Duodenal mucosa (tissue), 2 donors: ENCODE results near the gene FARS2.

Experiments
- H3K27ac ChIP-seq: one replicate; pipeline ENCODE4 v1.7.0; 2013; ENCODE audit warnings: low read depth, low read length
- H3K27me3 ChIP-seq, 2 donors: one replicate each; pipeline ENCODE4 v1.7.0; 2013; ENCODE audit warnings: low read length in 2 of 2, control low read depth in 1 of 2; ENCODE audit not compliant: insufficient read depth in 2 of 2, control insufficient read depth in 1 of 2
- H3K36me3 ChIP-seq, 2 donors: one replicate each; pipeline ENCODE4 v1.7.0; 2013; ENCODE audit warnings: low read length in 2 of 2, control low read depth in 1 of 2; ENCODE audit not compliant: insufficient read depth in 2 of 2, control insufficient read depth in 1 of 2
- H3K4me1 ChIP-seq, 2 donors: one replicate each; pipeline ENCODE4 v1.7.0; 2013; ENCODE audit warnings: low read length in 2 of 2, control low read depth in 1 of 2; ENCODE audit not compliant: insufficient read depth in 2 of 2, control insufficient read depth in 1 of 2
- H3K4me3 ChIP-seq, 2 donors: one replicate each; pipeline ENCODE4 v1.7.0; 2013; ENCODE audit warnings: low read length in 2 of 2, low read depth in 1 of 2
- H3K9ac ChIP-seq, 2 donors: one replicate each; pipeline ENCODE4 v1.7.0; 2013; ENCODE audit warnings: low read length in 2 of 2, low read depth in 1 of 2
- H3K9me3 ChIP-seq, 2 donors: one replicate each; pipeline ENCODE4 v1.7.0; 2013; ENCODE audit warnings: low read length in 2 of 2, control low read depth in 1 of 2; ENCODE audit not compliant: control insufficient read depth in 1 of 2

FARS2 gene

GRCh38 chr6:5384276-5384675 is 123.0 kb downstream of the FARS2 start:
- Histone ChIP-seq H3K4me1 (no peaks in the 10 kb centered on the region), H3K9ac (no peak overlapping the region), H3K4me3 (no peak overlapping the region), H3K36me3 (no peaks in the 10 kb centered on the region), H3K27ac (no peak overlapping the region), H3K27me3 (no peaks in the 10 kb centered on the region), H3K9me3 (no peaks in the 10 kb centered on the region)

DNA sequence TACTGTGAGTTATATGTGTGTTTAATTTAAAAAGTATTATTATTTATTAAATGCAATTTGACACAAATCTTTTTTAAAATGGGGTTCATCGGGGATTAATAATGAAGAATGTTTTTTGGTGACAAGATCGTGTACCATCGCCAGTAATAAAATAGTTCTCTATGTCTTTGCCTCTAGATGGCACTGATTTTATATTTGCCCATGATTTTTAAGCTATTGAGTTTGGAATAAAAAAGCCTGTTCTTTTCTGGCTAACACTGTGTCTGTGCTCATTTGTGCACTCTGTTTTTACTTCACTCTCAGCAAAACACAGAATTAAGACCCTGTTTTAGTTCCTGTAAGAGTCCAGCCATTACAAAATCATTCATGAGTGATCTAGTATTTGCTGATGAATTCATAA is 127.0 kb downstream of the FARS2 start:
- Histone ChIP-seq H3K36me3 (no peaks in the 10 kb centered on the region), H3K9ac (no peak overlapping the region), H3K9me3 (no peaks in the 10 kb centered on the region), H3K4me1 (no peaks in the 10 kb centered on the region), H3K4me3 (no peak overlapping the region), H3K27me3 (no peaks in the 10 kb centered on the region), H3K27ac (no peak overlapping the region)

GRCh38 chr6:5389086-5389745 is 127.9 kb downstream of the FARS2 start:
- H3K9ac ChIP-seq = no peak overlapping the region
- no peak overlapping the region for H3K4me3 ChIP-seq
- H3K9me3 ChIP-seq = no peaks in the 10 kb centered on the region
- no peak overlapping the region for H3K27ac ChIP-seq
- H3K4me1 ChIP-seq = no peaks in the 10 kb centered on the region
- no peaks in the 10 kb centered on the region for H3K27me3 ChIP-seq
- H3K36me3 ChIP-seq = no peaks in the 10 kb centered on the region

GRCh38 chr6:5390177-5390576 is 128.9 kb downstream of the FARS2 start:
- Histone ChIP-seq H3K27me3 (no peaks in the 10 kb centered on the region), H3K4me3 (no peak overlapping the region), H3K4me1 (no peaks in the 10 kb centered on the region), H3K9ac (no peak overlapping the region), H3K9me3 (no peaks in the 10 kb centered on the region), H3K27ac (no peak overlapping the region), H3K36me3 (no peaks in the 10 kb centered on the region)

DNA sequence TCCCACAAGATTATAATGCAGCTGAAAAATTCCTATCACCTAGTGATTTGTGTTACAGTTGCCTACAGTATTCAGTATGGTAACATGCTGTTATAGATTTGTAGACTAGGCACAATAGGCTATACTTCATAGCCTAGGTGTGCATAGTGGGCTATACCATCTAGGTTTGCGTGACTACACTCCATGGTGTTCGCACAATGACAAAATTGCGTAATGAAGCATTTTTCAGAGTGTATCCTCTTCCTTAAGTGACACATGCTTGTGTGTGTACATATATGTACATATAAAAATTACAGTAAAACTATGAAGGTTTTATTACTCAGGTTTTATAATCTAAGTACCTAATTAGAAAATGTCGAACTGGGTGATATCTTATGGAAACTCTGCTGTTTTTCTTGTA is 133.0 kb downstream of the FARS2 start:
- H3K4me1 ChIP-seq = no peaks in the 10 kb centered on the region

GRCh38 chr6:5395719-5396118 is 134.4 kb downstream of the FARS2 start:
- Histone ChIP-seq H3K4me3 (no peak overlapping the region), H3K4me1 (no peaks in the 10 kb centered on the region), H3K9me3 (no peaks in the 10 kb centered on the region), H3K27me3 (no peaks in the 10 kb centered on the region), H3K27ac (no peak overlapping the region), H3K36me3 (no peaks in the 10 kb centered on the region), H3K9ac (no peak overlapping the region)

More for the DNA sequence above, 133.0 kb downstream of the FARS2 start:
- Histone ChIP-seq H3K9ac (no peak overlapping the region), H3K36me3 (no peaks in the 10 kb centered on the region), H3K4me3 (no peak overlapping the region), H3K27me3 (no peaks in the 10 kb centered on the region), H3K9me3 (no peaks in the 10 kb centered on the region), H3K27ac (no peak overlapping the region)

GRCh38 chr6:5398530-5398929 is 137.2 kb downstream of the FARS2 start:
- Histone ChIP-seq H3K9ac (no peak overlapping the region), H3K9me3 (no peaks in the 10 kb centered on the region), H3K36me3 (no peaks in the 10 kb centered on the region), H3K27me3 (no peaks in the 10 kb centered on the region), H3K4me1 (no peaks in the 10 kb centered on the region), H3K4me3 (no peak overlapping the region), H3K27ac (no peak overlapping the region)

DNA sequence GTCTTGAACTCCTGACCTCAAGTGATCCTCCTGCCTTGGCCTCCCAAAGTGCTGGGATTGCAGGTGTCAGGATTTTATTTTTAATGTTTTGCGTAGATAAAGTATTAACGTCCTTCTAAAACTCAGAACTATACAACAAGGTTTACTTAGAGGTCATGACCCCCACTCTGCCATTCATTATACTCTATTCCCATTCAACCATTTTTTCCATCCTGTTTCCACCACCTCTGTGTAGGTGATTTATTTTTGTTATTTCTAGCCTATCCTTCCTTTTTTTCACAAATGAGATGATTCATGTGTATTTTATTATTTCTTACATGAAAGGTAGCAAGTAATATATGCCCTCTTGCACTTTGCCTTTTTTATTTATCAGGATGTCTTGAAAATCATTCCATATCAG is 138.1 kb downstream of the FARS2 start:
- H3K27ac ChIP-seq = no peak overlapping the region
- H3K36me3 ChIP-seq = no peaks in the 10 kb centered on the region
- no peak overlapping the region for H3K9ac ChIP-seq
- H3K27me3 ChIP-seq = no peaks in the 10 kb centered on the region
- H3K9me3 ChIP-seq = no peaks in the 10 kb centered on the region
- no peak overlapping the region for H3K4me3 ChIP-seq
- H3K4me1 ChIP-seq = no peaks in the 10 kb centered on the region

- no peak overlapping the region for H3K4me3 ChIP-seq
- H3K27ac ChIP-seq = no peak overlapping the region
- H3K9me3 ChIP-seq = no peaks in the 10 kb centered on the region
- no peaks in the 10 kb centered on the region for H3K4me1 ChIP-seq
- H3K36me3 ChIP-seq = no peaks in the 10 kb centered on the region
- no peaks in the 10 kb centered on the region for H3K27me3 ChIP-seq
- H3K9ac ChIP-seq = no peak overlapping the region
Measured at GRCh38 chr6:5401845-5402738, 140.8 kb downstream of the FARS2 start.

DNA sequence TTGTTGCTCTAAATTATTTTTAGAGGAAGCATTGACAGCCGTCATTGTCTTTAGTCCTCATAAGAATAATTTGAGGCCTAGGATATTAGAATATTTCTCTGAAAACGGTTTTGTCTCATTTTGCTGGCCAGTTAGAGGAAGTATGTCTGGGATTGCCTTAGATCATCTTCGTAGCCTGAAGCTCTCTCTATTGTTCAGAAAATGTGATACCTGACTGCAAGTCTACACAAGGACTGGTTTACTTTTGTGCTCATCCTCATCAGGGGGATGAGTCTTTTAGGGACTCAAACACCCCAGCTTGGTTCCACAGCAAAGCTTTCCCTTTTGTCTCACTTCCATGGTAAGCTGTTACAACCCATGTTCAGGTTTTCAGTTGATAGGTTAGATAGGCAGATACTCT is 141.8 kb downstream of the FARS2 start:
- H3K36me3 ChIP-seq = no peaks in the 10 kb centered on the region
- H3K27ac ChIP-seq = no peak overlapping the region

More for the DNA sequence above, 141.8 kb downstream of the FARS2 start:
- no peak overlapping the region for H3K4me3 ChIP-seq
- no peak overlapping the region for H3K9ac ChIP-seq
- H3K27me3 ChIP-seq = no peaks in the 10 kb centered on the region
- H3K9me3 ChIP-seq = no peaks in the 10 kb centered on the region
- no peaks in the 10 kb centered on the region for H3K4me1 ChIP-seq
